GF-D8 (cell line): ENCODE measurements around the gene CS.
"Not testable (repeated sequence)": the region's sequence is repeated elsewhere in the genome, so short reads cannot be mapped to it uniquely, and the experiment has no call there.

ENCODE experiments used
- DNase-seq: peaks from one replicate; lab custom pipeline; 2025; lab: John Stamatoyannopoulos, UW

CS gene

DNA sequence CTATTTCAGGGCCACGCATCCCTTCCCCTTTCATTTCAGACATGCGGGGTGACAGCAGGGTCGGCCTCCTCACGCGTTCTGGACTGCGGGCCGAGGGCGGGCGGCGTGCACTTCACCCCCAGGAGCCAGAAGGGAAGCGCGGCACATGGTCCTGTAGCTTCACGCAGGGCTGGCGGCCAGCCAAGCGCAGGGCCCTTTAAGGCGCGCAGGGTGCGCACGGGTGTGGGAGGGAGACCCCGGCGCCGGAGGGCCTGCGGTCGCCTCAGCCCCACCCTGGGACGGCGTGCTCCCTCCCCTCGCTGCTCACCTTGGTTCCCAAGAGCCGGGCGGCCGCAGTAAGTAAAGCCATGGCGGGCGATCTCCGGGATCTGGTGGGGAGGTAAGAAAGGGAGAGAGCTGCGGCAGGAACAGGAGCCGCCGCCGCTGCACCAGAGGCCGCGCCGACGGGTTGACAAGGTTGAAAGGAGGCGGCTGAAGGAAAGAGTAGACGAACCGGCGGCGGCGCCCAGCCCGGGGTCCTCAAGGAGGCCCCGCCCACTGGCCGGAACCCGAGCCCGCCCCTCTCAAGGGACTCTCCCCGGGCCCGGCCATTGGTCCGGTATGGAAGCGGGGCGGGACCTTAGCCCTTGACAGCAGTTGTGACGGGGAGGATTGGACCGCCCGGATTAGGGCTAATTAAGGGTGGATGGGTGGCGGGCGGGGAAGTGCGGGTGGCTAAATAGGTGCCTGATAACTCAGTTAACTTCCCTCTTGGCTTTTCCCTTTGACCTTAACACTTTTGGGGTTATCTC, at the start of gene CS:
Gene CS (minus strand): TSS at position 478 of the 791 bp plus-strand sequence. CDS start 129 bp downstream, at position 349.
- peak; percentile 92 for DNase-seq

DNA sequence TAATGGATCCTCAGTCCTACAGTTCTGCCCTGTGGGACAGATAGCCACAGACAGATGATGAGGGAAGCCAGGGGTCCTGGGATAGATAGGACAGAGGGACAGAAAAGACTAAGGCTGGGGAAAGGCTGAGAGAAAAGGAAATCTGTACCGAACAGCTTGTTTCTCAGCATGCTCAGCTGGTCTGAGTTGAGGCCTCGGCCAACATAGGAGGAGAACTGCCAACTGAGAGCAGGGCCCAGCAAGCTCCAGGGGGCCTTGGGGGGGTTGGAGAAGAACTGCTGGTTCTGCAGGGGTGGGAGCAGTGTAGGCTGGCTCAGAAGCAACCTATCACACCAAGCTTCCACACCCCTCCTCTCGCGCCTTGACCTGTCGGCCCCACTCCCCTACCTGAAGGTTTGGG, 48.6 kb upstream of the CS start:
- DNase-seq: no peak

DNA sequence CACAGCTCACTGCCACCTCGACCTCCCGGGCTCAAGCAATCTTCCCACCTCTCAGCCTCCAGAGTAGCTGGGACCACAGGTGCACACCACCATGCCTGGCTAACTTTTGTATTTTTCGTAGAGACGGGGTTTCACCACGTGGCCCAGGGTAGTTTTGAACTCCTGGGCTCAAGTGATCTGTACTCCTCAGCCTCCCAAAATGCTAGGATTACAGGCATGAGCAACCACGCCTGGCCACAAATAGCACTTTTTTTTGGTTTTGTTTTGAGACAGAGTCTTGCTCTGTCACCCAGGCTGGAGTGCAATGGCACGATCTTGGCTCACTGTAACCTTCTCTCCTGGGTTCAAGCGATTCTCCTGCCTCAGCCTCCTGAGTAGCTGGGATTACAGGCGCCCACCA, 47.1 kb upstream of the CS start:
- not testable (repeated sequence) for DNase-seq

DNA sequence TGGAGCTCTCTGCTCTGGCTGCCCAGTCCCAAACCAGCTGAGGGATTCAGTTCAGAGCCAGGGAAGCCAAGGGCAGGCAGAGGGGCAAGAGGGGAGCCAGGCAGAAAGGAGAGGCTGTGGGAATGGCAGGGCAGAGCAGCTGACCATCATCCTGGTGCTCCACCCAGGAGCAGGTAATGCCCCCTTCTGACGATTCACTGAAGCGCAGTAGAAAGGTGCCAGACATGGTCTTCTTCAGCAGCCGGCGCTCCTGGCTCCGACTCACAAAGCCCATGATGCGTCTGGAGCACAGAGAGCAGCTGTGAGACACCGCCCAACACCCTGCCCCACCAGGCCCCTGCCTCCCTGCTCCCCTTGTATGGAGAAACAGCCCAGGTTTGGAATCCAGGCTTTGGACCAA, 46.5 kb upstream of the CS start:
- no peak for DNase-seq

DNA sequence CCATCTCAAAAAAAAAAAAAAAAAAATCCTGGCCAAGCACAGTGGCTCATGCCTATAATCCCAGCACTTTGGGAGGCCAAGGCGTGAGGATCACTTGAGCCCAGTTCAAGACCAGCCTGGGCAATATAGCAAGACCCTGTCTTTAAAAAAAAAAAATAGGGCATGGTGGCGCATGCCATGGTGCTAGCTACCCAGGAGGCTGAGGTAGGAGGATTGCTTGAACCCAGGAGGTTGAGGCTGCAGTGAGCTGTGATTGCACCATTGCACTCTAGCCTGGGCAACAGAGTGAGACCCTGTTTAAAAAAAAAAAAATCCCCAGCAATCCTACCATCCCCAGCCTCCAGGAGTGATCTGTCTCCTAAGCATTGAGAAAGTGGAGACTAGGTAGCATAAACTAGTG, 42.2 kb upstream of the CS start:
- not testable (repeated sequence) for DNase-seq

DNA sequence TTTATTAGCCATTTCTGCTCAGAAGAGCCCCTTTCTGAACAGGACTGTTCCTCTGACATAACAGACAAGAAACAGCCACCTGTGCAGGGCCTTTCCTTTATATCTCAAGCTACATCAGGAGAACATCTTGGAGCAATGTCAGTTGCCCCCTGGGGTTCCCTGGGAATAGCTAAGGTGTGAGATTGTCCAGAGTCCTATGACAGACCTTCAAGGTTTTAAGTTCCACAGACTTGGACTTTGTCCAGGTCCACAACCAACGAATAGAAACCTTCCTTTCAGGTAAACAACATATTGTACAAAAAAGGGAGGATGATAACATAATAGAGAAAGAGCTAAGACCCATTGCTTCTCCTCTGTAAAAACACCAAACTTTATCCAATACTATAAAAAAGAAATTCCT, 41.5 kb upstream of the CS start:
- no peak for DNase-seq

DNA sequence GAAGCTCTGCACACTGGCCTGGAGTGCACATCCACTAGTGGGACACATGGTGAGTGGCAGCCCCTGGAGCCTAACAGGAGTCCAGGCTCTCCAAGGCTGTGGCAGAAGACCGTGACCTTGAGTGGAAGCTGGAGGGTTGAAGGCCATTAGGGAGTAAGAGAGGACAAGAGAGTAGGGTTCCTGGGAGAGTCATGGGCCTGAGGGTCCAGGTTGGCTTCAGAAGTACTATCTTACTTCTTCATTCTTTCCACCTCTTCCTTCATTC, 39.0 kb upstream of the CS start:
- DNase-seq: no peak

DNA sequence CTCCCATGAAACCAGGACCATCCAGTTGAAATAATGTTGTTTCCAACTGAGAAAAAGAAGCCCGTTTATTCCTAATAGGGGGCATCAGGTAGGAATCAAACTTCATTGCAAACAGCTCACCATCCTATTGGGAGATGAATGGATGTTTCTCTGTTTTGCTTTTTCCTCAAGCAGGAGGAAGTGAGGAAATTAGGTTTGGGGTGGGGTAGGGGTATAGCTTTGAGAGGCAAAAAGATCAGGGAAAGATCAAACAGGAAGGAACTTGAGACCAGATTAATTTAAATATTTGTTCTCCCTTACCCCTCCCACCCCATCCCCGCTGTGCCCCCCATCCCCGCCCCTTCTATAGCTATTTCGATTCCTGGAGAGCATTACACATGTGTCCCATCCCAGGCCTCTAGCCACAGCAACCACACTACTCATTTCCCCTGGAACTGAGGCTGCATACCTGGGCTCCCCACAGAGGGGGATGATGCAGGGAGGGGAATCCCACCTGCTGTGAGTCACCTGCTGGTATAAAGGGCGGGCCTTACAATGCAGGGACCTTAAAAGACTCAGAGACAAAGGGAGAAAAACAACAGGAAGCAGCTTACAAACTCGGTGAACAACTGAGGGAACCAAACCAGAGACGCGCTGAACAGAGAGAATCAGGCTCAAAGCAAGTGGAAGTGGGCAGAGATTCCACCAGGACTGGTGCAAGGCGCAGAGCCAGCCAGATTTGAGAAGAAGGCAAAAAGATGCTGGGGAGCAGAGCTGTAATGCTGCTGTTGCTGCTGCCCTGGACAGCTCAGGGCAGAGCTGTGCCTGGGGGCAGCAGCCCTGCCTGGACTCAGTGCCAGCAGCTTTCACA, 38.4 kb upstream of the CS start, which contains the start of gene IL23A:
Gene IL23A (plus strand): TSS at position 577 of the 850 bp plus-strand sequence. CDS start 161 bp downstream, at position 738.
- DNase-seq: no peak

DNA sequence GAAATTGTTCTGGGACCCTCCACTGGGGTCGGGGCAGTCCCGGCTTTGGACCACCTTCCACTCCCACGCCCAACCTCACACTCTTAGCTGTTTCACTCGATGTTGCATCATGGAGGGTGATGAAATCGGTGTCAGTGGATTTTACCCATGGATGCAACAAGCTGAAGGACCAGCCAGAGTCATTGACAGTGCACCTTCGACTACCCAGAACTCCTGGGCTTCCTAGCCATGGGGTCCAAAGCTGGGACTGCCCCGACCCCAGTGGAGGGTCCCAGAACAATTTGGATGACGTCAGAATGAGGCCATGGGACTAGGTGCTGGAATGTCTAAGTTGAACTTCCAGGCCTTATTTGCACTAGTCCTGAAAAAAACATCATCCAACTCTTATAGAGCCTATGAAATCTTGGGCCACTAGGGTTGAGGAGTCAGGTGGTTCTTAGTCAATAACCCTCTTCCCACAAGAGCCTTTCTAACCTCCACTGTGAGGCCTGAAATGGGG, 37.7 kb upstream of the CS start:
- DNase-seq: no peak

DNA sequence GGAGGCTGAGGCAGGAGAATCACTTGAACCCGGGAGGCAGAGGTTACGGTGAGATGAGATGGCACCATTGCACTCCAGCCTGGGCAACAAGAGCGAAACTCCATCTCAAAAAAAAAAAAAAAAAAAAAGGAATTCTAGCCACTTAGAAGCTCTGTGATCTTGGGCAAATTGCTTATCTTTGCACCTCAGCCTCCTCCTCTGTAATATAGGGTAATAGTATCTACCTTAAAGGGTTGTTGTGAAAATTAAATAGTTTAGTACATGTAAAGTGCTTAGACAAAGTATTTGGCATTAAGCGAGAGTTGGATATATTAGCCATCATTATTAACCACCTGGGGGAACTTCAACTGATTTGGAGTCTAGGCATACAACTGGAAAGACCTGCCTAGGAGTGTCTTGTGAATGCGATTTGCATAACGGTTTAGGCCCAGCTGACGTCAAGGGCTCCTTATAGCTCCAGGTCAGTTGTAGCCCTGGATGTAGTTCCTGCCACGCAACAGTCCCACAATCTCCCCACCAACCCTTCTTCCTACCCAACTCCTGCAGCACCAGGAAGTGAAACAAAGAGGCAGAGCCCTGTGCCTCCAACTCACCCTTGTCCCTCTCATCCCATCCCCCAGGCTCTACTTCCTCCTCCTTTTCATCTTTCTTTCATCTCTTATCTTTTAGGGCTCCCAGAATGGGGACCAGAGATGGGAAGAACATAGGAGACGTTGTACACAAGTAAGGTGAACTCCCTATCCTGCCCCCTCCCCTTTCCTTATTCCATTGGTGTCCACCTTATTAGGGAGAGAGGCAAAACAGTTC, 36.4 kb upstream of the CS start:
- no peak for DNase-seq

DNA sequence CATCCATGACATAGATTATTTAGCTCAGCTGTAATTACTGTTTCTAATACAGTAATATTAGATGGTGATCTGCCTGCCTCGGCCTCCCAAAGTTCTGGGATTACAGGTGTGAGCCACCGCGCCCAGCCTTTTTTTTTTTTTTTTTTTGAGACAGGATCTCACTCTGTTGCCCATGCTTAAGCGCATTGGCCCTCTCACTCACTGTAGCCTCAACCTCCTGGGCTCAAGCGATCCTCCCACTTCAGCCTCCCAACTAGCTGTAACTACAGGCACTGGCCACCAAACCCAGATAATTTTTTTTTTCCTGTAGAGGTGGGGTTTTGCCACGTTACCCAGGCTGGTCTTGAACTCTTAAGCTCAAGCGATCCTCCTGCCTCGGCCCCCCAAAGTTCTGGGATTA, 35.4 kb upstream of the CS start:
- not testable (repeated sequence) for DNase-seq

DNA sequence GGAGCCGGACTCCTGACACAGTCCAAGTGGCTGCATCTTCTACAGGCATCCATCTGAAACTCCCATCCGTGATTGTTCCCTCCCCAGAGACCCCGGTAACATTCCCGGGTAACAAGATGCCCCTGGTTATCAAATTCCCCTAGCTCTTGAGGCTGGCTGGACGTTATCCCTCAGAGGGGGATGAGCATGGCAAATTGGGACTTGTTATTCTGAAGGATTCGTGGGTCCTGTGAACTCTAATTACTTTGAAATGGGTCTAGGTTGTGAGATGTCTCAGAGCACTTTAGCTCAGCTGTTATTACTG, 34.3 kb upstream of the CS start:
- no peak for DNase-seq

DNA sequence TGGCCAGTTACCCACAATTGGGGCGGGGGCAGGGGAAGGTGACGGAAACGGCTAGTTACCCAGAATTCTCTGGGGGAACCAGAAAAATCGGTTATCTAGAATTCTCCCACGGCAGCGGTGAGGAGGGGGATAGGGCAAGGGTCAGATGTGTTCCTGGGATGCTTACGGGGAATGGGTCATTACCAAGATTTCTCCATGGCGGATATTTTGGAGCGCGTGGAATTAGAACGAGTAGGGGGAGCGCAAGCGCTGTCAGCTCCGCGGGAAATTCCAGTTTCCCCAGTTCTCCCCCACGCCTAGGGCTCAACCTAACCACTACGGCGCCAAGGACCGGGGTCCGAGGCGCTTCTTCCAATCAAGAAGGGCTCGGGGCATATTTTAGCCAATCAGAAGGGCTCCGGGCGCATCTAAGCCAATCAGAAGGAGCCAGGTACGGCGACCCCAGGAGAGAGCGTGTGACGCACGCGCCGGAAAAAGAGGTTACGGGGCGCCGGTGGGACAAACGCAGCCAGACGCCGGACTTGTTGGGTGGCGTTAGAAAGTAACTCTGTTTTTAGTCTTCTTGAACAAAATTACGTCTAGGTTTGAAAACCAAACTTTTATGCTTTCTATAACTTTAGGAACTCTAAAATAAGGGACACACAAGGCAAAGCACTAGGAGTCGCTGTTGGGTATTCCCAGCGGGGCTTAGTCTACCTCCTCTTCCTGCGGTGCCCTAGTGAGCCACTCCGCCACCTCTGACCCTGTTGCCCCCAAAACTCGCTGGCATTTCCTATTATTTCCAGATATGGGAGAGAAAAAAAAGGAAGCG, 33.8 kb upstream of the CS start, which contains the start of gene PAN2:
Gene PAN2 (minus strand): TSS at position 322 of the 811 bp plus-strand sequence. CDS start 906 bp downstream, outside the sequence.
- DNase-seq: peak; percentile 93

DNA sequence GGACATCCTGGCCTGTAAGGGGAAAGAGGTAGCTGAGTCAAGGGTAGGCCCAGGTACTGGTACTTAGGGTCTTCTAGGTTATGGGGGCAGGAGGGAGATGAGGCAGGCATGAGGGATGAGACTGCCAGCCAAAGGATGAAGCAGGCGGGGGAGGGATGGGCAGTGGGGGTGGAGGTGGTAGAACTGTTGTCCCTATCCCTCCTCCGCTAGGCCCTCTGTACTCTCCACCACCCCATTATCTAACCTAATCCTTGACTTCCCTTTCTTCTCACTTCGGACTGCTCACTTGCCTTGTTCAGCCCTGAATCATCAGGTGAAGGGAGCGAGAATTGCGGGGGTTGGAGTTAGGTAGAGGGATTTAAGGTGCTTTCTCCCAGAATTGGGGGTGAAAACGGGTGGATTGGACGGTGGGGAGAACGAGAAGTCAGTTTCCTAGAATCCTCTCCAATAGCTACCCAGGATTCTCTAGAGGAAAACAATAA, 33.1 kb upstream of the CS start:
- no peak for DNase-seq

DNA sequence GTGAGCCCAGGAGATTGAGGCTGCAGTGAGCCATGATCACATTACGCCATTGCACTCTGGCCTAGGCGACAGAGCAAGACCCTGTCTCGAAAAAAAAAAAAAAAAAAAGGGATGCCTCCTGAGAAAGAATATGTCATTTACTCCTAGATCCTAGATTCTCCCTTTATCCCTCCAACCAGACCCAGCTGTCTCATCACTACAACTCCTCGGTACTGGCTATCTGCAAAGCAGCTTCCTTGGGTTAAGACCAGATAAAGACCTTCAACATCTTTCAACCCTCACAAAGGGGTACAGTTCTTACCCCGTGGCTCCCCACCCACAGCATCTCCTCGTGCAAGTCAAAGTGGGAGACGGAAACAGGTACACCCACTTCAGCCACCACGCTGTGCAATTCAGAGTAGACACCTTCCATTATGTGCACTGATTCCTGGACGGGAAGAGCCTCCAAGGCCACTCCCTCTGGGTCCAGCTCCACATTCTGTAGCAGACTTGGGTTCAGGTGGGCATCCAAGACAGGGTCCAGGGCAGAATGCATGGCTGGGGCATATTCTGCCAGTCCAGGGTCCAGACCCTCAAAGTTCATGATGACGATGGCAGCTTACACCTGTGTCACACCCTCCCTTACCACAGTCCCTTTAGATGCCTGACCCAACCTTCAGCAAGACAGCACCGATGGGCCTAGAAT, 32.5 kb upstream of the CS start:
- DNase-seq: no peak

DNA sequence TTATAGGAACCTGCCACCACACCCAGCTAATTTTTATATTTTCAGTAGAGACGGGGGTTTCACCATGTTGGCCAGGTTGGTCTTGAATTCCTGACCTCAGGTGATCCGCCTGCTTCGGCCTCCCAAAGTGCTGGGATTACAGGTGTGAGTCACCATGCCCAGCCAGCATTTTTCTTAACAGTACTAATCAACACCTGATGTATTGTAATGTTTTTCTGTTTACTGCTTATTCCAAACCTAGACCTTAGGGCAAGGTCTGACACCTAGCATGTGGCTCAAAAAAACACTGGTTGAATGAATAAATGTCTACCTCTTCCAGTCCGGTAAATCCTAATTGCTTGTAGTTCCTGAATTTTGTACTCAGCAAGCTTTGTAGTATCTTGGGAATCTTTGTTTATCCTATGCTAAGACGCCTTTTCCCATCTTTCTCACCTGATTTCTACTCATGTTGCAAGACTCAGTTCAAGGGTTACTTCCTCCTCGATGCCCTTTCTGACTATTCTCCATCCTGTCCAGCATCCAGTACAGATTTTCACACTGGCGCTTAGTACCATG, 30.9 kb upstream of the CS start:
- no peak for DNase-seq

DNA sequence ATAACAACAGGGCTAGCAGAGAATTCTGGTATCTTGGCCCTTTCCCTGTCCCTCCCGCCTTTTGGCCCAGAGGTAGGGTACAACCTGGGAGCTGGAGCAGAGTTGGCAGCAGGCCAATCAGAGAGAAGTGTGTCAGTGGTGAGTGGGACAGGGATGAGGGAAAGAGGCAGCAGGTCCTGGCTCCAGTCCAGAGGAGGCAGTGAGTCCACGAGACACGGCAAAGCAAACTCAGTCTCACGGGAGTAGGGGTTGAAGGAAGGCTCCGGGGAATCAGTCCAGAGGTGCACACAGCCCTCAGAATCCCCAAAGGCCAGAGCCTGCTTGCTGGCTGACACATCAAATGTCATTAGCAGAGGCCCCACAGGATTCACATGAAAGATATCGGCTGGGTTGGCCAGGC, 26.4 kb upstream of the CS start:
- DNase-seq: no peak

DNA sequence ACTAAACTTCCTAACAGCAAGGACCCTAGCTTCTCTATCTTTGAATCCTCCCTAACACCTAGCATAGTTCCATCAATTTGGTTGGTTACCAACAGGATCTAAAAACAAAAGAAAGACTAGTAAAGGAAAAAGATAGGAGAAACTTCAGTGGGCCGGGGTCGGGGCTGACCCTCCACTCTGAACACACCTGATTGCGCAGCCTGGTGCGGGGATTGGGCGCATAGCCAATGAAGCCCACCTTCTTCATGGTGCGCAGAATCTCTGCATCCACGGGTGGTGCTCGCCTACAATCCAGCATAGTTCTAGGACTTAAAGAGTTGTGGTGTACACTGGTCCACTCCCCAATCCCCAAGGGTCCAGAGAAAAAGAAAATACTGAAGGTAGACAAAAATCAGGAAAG, 26.0 kb upstream of the CS start:
- no peak for DNase-seq

DNA sequence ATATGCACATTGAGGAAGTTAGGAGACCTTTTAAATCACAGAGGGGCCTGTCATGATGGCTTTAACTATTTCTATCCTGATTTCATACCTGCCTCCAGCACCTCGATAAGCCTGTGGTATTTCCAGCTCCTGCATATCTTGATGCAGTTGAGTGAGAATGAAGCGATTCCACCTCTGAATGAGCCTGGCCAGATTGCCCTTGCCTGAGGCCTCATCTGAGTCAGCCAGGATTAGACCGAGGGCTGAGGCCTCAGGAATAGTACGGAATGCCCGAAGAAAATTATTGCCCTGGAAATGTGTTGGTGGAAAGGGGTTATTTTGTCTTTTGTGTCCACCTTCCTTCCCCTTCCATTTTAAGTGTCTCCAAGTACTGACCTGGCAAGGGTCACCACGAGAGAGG, 24.1 kb upstream of the CS start:
- DNase-seq: no peak

DNA sequence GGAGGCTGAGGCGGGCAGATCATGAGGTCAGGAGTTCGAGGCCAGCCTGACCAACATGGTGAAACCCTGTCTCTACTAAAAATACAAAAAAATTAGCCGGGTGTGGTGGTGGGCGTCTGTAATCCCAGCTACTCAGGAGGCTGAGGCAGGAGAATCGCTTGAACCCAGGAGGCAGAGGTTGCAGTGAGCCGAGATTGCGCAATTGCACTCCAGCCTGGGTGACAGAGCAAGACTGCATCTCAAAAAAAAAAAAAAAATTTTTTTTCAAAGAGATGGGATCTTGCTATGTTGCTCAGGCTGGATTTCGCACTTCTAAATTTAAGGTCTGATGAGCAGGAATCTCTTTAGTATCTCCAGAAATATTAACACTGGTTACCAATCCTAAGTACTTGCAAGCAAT, 21.5 kb upstream of the CS start:
- DNase-seq: not testable (repeated sequence)

DNA sequence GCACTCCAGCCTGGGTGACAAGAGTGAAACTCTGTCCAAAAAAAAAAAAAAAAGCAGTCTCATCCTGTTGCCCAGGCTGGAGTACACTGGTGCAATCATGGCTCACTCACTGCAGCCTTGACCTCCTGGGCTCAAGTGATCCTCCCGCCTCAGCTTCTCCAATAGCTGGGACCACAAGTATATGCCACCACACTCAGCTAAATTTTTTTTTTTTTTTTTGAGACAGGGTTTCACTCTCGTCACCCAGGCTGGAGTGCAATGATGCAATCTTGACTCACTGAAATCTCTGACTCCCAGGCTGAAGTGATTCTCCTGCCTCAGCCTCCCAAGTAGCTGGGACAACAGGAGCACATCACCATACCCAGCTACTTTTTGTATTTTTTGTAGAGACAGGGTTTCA, 20.9 kb upstream of the CS start:
- DNase-seq: no peak
